Endothelial cell of umbilical vein (primary cell): ENCODE measurements around the gene AKAP13. TPM values are rescaled to one million over a fixed set of nuclear protein-coding genes. Genes with fewer than 3 reads are reported as not detected.

Experiments
- BruUV-seq: library from RNA; stranded (reverse); fragments of 400-500 nt; replicated peaks from 2 replicates; lab custom pipeline; 2021; lab: Mats Ljungman, UMichigan
- CTCF ChIA-PET: fragments of 300-600, 350-600 bp; sonication (Branson Sonifier 250); formaldehyde crosslinking; loops from one replicate; lab custom pipeline; 2021; ENCODE audit warnings: antibody characterized with exemption, inconsistent platforms; lab: Charles Lee
- POLR2A ChIA-PET: fragments of 300-600, 350-600 bp; sonication (Branson Sonifier 250); formaldehyde crosslinking; loops from one replicate; lab custom pipeline; 2021; ENCODE audit warnings: antibody characterized with exemption, inconsistent platforms; lab: Charles Lee
- DNase-seq: peaks from one replicate; pipeline ENCODE4 v3.0.0-alpha.2; 2011; ENCODE audit warnings: low read depth, low spot score
- FAIRE-seq: peaks from 2 replicates; lab custom pipeline; 2011; peaks lifted over from hg19 to GRCh38; lab: Jason Lieb, UNC
- H2AFZ ChIP-seq: 2 replicates; pipeline ENCODE4 v1.6.0; 2012; ENCODE audit warnings: low read depth, low read length, control low read depth, inconsistent platforms
- H3K27ac ChIP-seq: 2 replicates; pipeline ENCODE4 v1.5.1; 2011; ENCODE audit warnings: low read depth, mild to moderate bottlenecking, control low read depth, low read length, moderate library complexity; ENCODE audit not compliant: insufficient read depth
- H3K27me3 ChIP-seq, 2 experiments: 2 replicates each; pipeline versions ENCODE4 v1.6.0 to v1.6.1; 2011; ENCODE audit warnings: low read length in 2 of 2, mixed read lengths in 1 of 2; ENCODE audit not compliant: control insufficient read depth in 2 of 2, insufficient read depth in 2 of 2
- H3K36me3 ChIP-seq, 2 experiments: 2 replicates in 1 of 2; 3 replicates in 1 of 2; pipeline ENCODE4 v1.5.1; 2011; ENCODE audit warnings: low read length in 2 of 2, mild to moderate bottlenecking in 1 of 2, moderate library complexity in 1 of 2; ENCODE audit not compliant: control insufficient read depth in 2 of 2, insufficient read depth in 2 of 2; ENCODE audit errors: extremely low read depth in 1 of 2
- H3K4me1 ChIP-seq: 3 replicates; pipeline ENCODE4 v1.5.1; 2011; ENCODE audit warnings: mild to moderate bottlenecking, low read length; ENCODE audit not compliant: control insufficient read depth, insufficient read depth; ENCODE audit errors: extremely low read depth
- H3K4me2 ChIP-seq: 2 replicates; pipeline ENCODE4 v1.6.1; 2011; ENCODE audit warnings: low read length, control low read depth, mixed read lengths; ENCODE audit not compliant: insufficient read depth
- H3K4me3 ChIP-seq, 3 experiments: fragments of 200-600 bp in 1 of 3; sonication (generic), shearing (Covaris generic) in 1 of 3; replicated peaks in 1 of 3; 2 replicates each; pipeline ENCODE4 v1.5.1; 2011 to 2016; ENCODE audit warnings: control low read depth in 3 of 3, low read length in 3 of 3, mild to moderate bottlenecking in 2 of 3, inconsistent platforms in 1 of 3, low read depth in 1 of 3, moderate library complexity in 1 of 3; ENCODE audit not compliant: insufficient read depth in 1 of 3
- H3K79me2 ChIP-seq: 2 replicates; pipeline ENCODE4 v1.6.0; 2012; ENCODE audit warnings: low read length, inconsistent platforms; ENCODE audit not compliant: control insufficient read depth, insufficient read depth
- H3K9ac ChIP-seq: replicated peaks from 2 replicates; pipeline ENCODE3; 2011; ENCODE audit warnings: low read length, control low read depth; ENCODE audit not compliant: insufficient read depth; ENCODE audit errors: extremely low read depth
- H3K9me1 ChIP-seq: replicated peaks from 3 replicates; pipeline ENCODE4 v1.6.0; 2011; ENCODE audit warnings: mild to moderate bottlenecking, low read length; ENCODE audit not compliant: control insufficient read depth, insufficient read depth; ENCODE audit errors: extremely low read depth
- H3K9me3 ChIP-seq: replicated peaks from 2 replicates; pipeline ENCODE4 v1.5.1; 2012; ENCODE audit warnings: low read length, inconsistent platforms; ENCODE audit not compliant: control insufficient read depth, insufficient read depth
- H4K20me1 ChIP-seq: replicated peaks from 2 replicates; pipeline ENCODE3; 2011; ENCODE audit warnings: mild to moderate bottlenecking, low read length; ENCODE audit not compliant: control insufficient read depth, insufficient read depth; ENCODE audit errors: extremely low read depth
- EZH2 ChIP-seq: IDR thresholded peaks from 2 replicates; pipeline ENCODE4 v1.6.1; 2012; ENCODE audit warnings: borderline replicate concordance, low read depth, mild to moderate bottlenecking, moderate library complexity, low read length, inconsistent platforms; ENCODE audit not compliant: severe bottlenecking
- GATA2 ChIP-seq: IDR thresholded peaks from 2 replicates; pipeline ENCODE4 v1.7.0; 2011; ENCODE audit warnings: low read depth, mild to moderate bottlenecking, moderate library complexity, mixed read lengths, low read length; ENCODE audit not compliant: insufficient read length, insufficient read depth
- JUN ChIP-seq: IDR thresholded peaks from 2 replicates; pipeline ENCODE4 v1.6.1; 2011; ENCODE audit warnings: borderline replicate concordance, low read depth; ENCODE audit not compliant: insufficient read length, insufficient read depth
- MYC ChIP-seq: IDR thresholded peaks from one replicate; pipeline ENCODE4 v1.6.1; 2011; ENCODE audit warnings: mild to moderate bottlenecking, low read depth, low read length
- POLR2A ChIP-seq: IDR thresholded peaks from 2 replicates; pipeline ENCODE4 v1.6.1; 2012; ENCODE audit warnings: low read depth, mild to moderate bottlenecking, control low read depth, low read length
- POLR2AphosphoS5 ChIP-seq: IDR thresholded peaks from 2 replicates; pipeline ENCODE4 v1.6.1; 2012; ENCODE audit warnings: low read depth, mild to moderate bottlenecking, control low read depth, low read length, moderate library complexity; ENCODE audit not compliant: insufficient read depth
- dilution Hi-C: fragments of 300-500 bp; cut with MboI; formaldehyde crosslinking; loops from one replicate; pipeline ENCODE4 v1.15.0; 2019; ENCODE audit warnings: low sequenced_read_pairs; ENCODE audit not compliant: extremely low pct_ligation_motif_present
- intact Hi-C: fragments of 100-400 bp; cut with micrococcal nuclease; formaldehyde crosslinking; loops from one replicate; pipeline ENCODE4 v1.10.0; 2022
- polyA plus RNA-seq, 4 experiments: library from polyadenylated mRNA; depleted of rRNA in 3 of 4; stranded (reverse) in 3 of 4; unstranded in 1 of 4; fragments of >200 nt; gene quantifications; 2 replicates each; pipeline versions ENCODE4 v1.2.1 to v1.2.3, GENCODE V29; 2011 to 2012; ENCODE audit warnings: missing spikeins in 1 of 4
- total RNA-seq: library from RNA; stranded (reverse); gene quantifications from 2 replicates; pipeline ENCODE4 v1.2.3, GENCODE V29; 2021
- TF ChIP-seq, protein P1 (sequence below): IDR thresholded peaks from 2 replicates; pipeline ENCODE4 v1.6.1; 2011; ENCODE audit not compliant: insufficient read depth, insufficient read length
- TF ChIP-seq, protein P2 (sequence below), 2 donors: IDR thresholded peaks; 1 replicate in 1 of 2; 2 replicates in 1 of 2; pipeline ENCODE4 v1.5.1; 2011; ENCODE audit warnings: low read length in 2 of 2, mild to moderate bottlenecking in 2 of 2, moderate library complexity in 2 of 2, control low read depth in 1 of 2, inconsistent platforms in 1 of 2, low read depth in 1 of 2; ENCODE audit not compliant: insufficient read depth in 1 of 2; ENCODE audit errors: extremely low read depth in 1 of 2

AKAP13 gene
- total and polyA plus RNA-seq, 2 donors (not counting 3 experiments of a cell fraction or from before 2014, with no cell fraction given) = 22.8 to 87.8 TPM

DNA sequence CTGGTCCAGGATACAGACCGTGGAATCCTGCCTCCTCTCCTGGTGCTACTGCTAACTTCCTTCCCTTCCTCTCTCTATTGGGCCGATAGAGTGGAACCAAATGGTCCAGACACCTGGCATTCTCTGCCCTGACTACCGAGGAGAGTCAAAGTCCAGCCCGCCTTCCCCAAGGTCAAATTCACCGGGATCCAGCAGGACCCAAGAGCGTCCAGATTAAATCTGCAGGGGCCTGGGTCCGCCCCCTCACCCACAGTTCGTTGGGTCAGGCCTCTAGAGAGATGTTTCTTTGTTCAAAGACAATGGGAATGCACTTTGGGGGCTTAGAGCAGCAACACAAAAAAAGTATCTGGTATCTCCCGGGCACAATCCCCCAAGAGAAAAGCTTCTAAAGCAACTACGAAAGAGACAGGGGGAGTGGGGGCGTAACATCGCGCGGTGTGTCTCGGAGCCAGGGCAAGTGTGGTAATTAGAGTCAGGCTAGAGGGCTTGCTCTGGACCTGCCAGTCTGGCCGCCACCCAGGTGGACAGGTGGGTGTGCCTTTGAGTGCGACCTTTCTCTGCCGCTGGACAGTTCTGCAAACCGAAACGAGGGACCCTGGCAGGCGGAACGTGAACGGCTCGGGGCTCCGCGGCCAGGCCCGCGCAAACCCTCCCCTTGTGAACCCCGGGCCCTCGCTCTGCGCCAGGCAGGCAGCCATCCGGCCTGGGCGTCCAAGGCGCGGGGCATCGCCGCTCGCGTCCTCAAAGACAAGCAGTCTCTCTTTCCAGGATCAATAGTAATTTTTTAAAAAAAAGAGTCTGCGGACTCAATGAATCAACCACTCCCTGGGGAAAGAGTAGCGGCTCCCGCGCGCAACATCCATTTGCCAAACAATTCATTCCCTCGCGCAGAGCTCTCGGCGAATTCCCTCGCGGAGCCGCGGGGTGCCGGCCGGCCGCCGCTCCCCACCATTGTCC is 413.5 kb downstream of the AKAP13 start:
- intact Hi-C loops (loop anchor here (2.0 to 5.0 kb wide), 2 partner anchors 37 to 62 kb away; no protein-coding TSS in a partner anchor), dilution Hi-C loops (no loop called here)
- Histone ChIP-seq H3K4me2 (peak overlapping the region; percentile 75), H3K9me1 (no peaks in the 10 kb centered on the region), H3K4me1 (peaks cover 16% of the 10 kb centered on the region), H3K9me3 (no peaks in the 10 kb centered on the region), H3K27ac (peak overlapping the region; percentile 46), H3K79me2 (peaks cover 2% of the 10 kb centered on the region), H2AFZ (peak overlapping the region; percentile 53), H4K20me1 (no peaks in the 10 kb centered on the region), H3K9ac (peak overlapping the region; percentile 73), H3K4me3 (peak overlapping the region; percentile 18 to 76 (median 73)), H3K36me3 (no peaks in the 10 kb centered on the region), H3K27me3 (peaks cover 2% of the 10 kb centered on the region in 2 experiments)
- FAIRE-seq = peak; percentile 77
- TF ChIP-seq, protein P1, sequence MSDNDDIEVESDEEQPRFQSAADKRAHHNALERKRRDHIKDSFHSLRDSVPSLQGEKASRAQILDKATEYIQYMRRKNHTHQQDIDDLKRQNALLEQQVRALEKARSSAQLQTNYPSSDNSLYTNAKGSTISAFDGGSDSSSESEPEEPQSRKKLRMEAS = no peak
- TF ChIP-seq POLR2A = no peak
- no peak for TF ChIP-seq JUN
- no peak for TF ChIP-seq MYC
- TF ChIP-seq POLR2AphosphoS5 = no peak
- TF ChIP-seq GATA2 = no peak
- TF ChIP-seq, protein P2, sequence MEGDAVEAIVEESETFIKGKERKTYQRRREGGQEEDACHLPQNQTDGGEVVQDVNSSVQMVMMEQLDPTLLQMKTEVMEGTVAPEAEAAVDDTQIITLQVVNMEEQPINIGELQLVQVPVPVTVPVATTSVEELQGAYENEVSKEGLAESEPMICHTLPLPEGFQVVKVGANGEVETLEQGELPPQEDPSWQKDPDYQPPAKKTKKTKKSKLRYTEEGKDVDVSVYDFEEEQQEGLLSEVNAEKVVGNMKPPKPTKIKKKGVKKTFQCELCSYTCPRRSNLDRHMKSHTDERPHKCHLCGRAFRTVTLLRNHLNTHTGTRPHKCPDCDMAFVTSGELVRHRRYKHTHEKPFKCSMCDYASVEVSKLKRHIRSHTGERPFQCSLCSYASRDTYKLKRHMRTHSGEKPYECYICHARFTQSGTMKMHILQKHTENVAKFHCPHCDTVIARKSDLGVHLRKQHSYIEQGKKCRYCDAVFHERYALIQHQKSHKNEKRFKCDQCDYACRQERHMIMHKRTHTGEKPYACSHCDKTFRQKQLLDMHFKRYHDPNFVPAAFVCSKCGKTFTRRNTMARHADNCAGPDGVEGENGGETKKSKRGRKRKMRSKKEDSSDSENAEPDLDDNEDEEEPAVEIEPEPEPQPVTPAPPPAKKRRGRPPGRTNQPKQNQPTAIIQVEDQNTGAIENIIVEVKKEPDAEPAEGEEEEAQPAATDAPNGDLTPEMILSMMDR (IDR thresholded peaks at IDR 0.05; ENCODE audit: extremely low read depth in 1 of 2, insufficient read depth in 1 of 2, low read depth in 1 of 2, low read length in 2 of 2) = no peak
- no peak for TF ChIP-seq EZH2
- CTCF ChIA-PET = no interaction called here
- peak; percentile 46 for DNase-seq
- POLR2A ChIA-PET = interaction anchor here (0.7 to 1.4 kb wide), 2 partner anchors 8 to 31 kb away, joined by 3 to 4 read pairs; no protein-coding TSS in a partner anchor
- BruUV-seq = TSS peak; percentile 50
